MM.1S (cell line): Measurements from ENCODE around the gene SLC4A11.

Source experiments
- DNase-seq: peaks from one replicate; pipeline ENCODE4 v3.0.0-alpha.2; 2015
- H2AFZ ChIP-seq: fragments of 300-600 bp; sonication (generic); 2 replicates; pipeline ENCODE4 v1.6.0; 2016; ENCODE audit warnings: antibody characterized with exemption, low read length
- H3F3A ChIP-seq: fragments of 300-600 bp; sonication (generic); 2 replicates; pipeline ENCODE4 v1.6.1; 2016; ENCODE audit warnings: mild to moderate bottlenecking, antibody characterized with exemption, low read length, moderate library complexity, mixed read lengths; ENCODE audit not compliant: insufficient read depth
- H3K27ac ChIP-seq: fragments of 300-600 bp; sonication (generic); 2 replicates; pipeline ENCODE4 v1.5.1; 2016; ENCODE audit warnings: mild to moderate bottlenecking, low read length
- H3K27me3 ChIP-seq: fragments of 300-600 bp; sonication (generic); replicated peaks from 2 replicates; pipeline ENCODE4 v1.6.0; 2016; ENCODE audit warnings: low read length; ENCODE audit not compliant: insufficient read depth
- H3K36me3 ChIP-seq: fragments of 300-600 bp; sonication (generic); replicated peaks from 2 replicates; pipeline ENCODE4 v1.6.1; 2016; ENCODE audit warnings: mild to moderate bottlenecking, low read length, mixed read lengths; ENCODE audit not compliant: insufficient read depth
- H3K4me1 ChIP-seq: fragments of 300-600 bp; sonication (generic); 2 replicates; pipeline ENCODE4 v1.6.1; 2016; ENCODE audit warnings: low read length, mixed read lengths
- H3K4me2 ChIP-seq: fragments of 300-600 bp; sonication (generic); 2 replicates; pipeline ENCODE4 v1.6.0; 2016; ENCODE audit warnings: low read depth, low read length
- H3K4me3 ChIP-seq: fragments of 300-600 bp; sonication (generic); 2 replicates; pipeline ENCODE4 v1.5.1; 2016; ENCODE audit warnings: low read length, mixed read lengths
- H3K79me2 ChIP-seq: fragments of 300-600 bp; sonication (generic); 2 replicates; pipeline ENCODE4 v1.6.1; 2016; ENCODE audit warnings: mixed run types, low read length, mixed read lengths
- H3K9ac ChIP-seq: fragments of 300-600 bp; sonication (generic); 2 replicates; pipeline ENCODE4 v1.6.1; 2016; ENCODE audit warnings: low read length, mixed read lengths
- H3K9me2 ChIP-seq: fragments of 300-600 bp; sonication (generic); replicated peaks from 2 replicates; pipeline ENCODE4 v1.6.1; 2016; ENCODE audit warnings: mild to moderate bottlenecking, low read length, mixed read lengths; ENCODE audit not compliant: insufficient read depth
- H3K9me3 ChIP-seq: fragments of 300-600 bp; sonication (generic); replicated peaks from 2 replicates; pipeline ENCODE4 v1.6.1; 2016; ENCODE audit warnings: mild to moderate bottlenecking, low read length, mixed read lengths; ENCODE audit not compliant: insufficient read depth
- H4K20me1 ChIP-seq: fragments of 300-600 bp; sonication (generic); 2 replicates; pipeline ENCODE4 v1.6.1; 2016; ENCODE audit warnings: mild to moderate bottlenecking, low read length, moderate library complexity, mixed read lengths; ENCODE audit not compliant: insufficient read depth
- CTCF ChIP-seq: fragments of 300-600 bp; sonication (generic); IDR thresholded peaks from 2 replicates; pipeline ENCODE4 v1.5.1; 2016; ENCODE audit warnings: antibody characterized with exemption, low read length, mixed read lengths
- EZH2 ChIP-seq: fragments of 300-600 bp; sonication (generic); optimal IDR thresholded peaks from 2 replicates; pipeline ENCODE3; 2017; ENCODE audit warnings: low read depth, mild to moderate bottlenecking, antibody characterized with exemption, low read length, mixed read lengths
- EZH2phosphoT487 ChIP-seq: fragments of 300-600 bp; sonication (generic); IDR thresholded peaks from 2 replicates; pipeline ENCODE4 v1.6.1; 2018; ENCODE audit warnings: antibody characterized with exemption, low read length

Gene SLC4A11

GRCh38 chr20:3243718-3244358 is 4.8 kb upstream of the SLC4A11 start:
- Histone ChIP-seq H3K79me2 (no peaks in the 10 kb centered on the region), H3K9ac (no peak overlapping the region), H3K4me1 (0 out of 2 replicates have a peak, but pooled peaks cover 3% of the 10 kb centered on the region), H3K4me3 (no peak overlapping the region), H4K20me1 (no peaks in the 10 kb centered on the region), H3K4me2 (no peak overlapping the region), H3K9me2 (no peaks in the 10 kb centered on the region), H3K27me3 (peaks cover 47% of the 10 kb centered on the region), H2AFZ (no peak overlapping the region), H3F3A (no peaks in the 10 kb centered on the region), H3K36me3 (no peaks in the 10 kb centered on the region), H3K9me3 (no peaks in the 10 kb centered on the region), H3K27ac (no peak overlapping the region)
- no peak for DNase-seq
- TF ChIP-seq EZH2 (no peak), CTCF (no peak), EZH2phosphoT487 (no peak)

GRCh38 chr20:3242172-3242692 is 3.2 kb upstream of the SLC4A11 start:
- Histone ChIP-seq H3K27ac (no peak overlapping the region), H3K4me1 (0 out of 2 replicates have a peak, but pooled peaks cover 3% of the 10 kb centered on the region), H2AFZ (no peak overlapping the region), H3K9me2 (no peaks in the 10 kb centered on the region), H4K20me1 (no peaks in the 10 kb centered on the region), H3K27me3 (peaks cover 47% of the 10 kb centered on the region), H3F3A (no peaks in the 10 kb centered on the region), H3K9me3 (no peaks in the 10 kb centered on the region), H3K4me2 (no peak overlapping the region), H3K79me2 (no peaks in the 10 kb centered on the region), H3K36me3 (no peaks in the 10 kb centered on the region), H3K4me3 (no peak overlapping the region), H3K9ac (no peak overlapping the region)
- no peak for DNase-seq
- TF ChIP-seq EZH2phosphoT487 (no peak), CTCF (no peak), EZH2 (no peak)

- H2AFZ ChIP-seq, result no peak overlapping the region
- no peaks in the 10 kb centered on the region for H3K36me3 ChIP-seq
- H3F3A ChIP-seq, result no peaks in the 10 kb centered on the region
- peaks cover 53% of the 10 kb centered on the region for H3K27me3 ChIP-seq
- 0 out of 2 replicates have a peak, but pooled peaks cover 3% of the 10 kb centered on the region for H3K4me1 ChIP-seq
- H3K79me2 ChIP-seq, result no peaks in the 10 kb centered on the region
- no peak for TF ChIP-seq EZH2phosphoT487
- no peak for TF ChIP-seq EZH2
- no peak for TF ChIP-seq CTCF
- H3K27ac ChIP-seq, result no peak overlapping the region
- no peak overlapping the region for H3K9ac ChIP-seq
- H3K9me3 ChIP-seq, result no peaks in the 10 kb centered on the region
- H3K9me2 ChIP-seq, result no peaks in the 10 kb centered on the region
- DNase-seq, result no peak
- no peak overlapping the region for H3K4me2 ChIP-seq
- no peaks in the 10 kb centered on the region for H4K20me1 ChIP-seq
- H3K4me3 ChIP-seq, result no peak overlapping the region
These were observed 1.9 kb upstream of the SLC4A11 start for GRCh38 chr20:3240776-3241363.
